Mesodermal cell (in vitro differentiated cells): Measurements from ENCODE around the gene HDHD2.

ENCODE experiments used
- H3K27ac ChIP-seq: 2 replicates; pipeline ENCODE4 v1.7.0; 2013; ENCODE audit warnings: mild to moderate bottlenecking, low read depth, low read length, moderate library complexity; ENCODE audit not compliant: severe bottlenecking
- H3K36me3 ChIP-seq: 2 replicates; pipeline ENCODE4 v1.7.1; 2013; ENCODE audit warnings: mild to moderate bottlenecking, low read length, moderate library complexity; ENCODE audit not compliant: control insufficient read depth, insufficient read depth
- H3K4me1 ChIP-seq: one replicate; pipeline ENCODE4 v1.7.1; 2013; ENCODE audit warnings: mild to moderate bottlenecking, low read length; ENCODE audit not compliant: insufficient read depth, control insufficient read depth, poor library complexity, severe bottlenecking
- H3K4me3 ChIP-seq: 2 replicates; pipeline ENCODE4 v1.7.0; 2013; ENCODE audit warnings: low read length, control low read depth, mild to moderate bottlenecking; ENCODE audit not compliant: insufficient read depth, poor library complexity, severe bottlenecking; ENCODE audit errors: extremely low read depth
- H3K9me3 ChIP-seq: 2 replicates; pipeline ENCODE4 v1.7.1; 2013; ENCODE audit warnings: mild to moderate bottlenecking, low read length, moderate library complexity; ENCODE audit not compliant: control insufficient read depth
- WGBS, 2 experiments: methylation state at CpG; one replicate each; pipeline ENCODE4 v1.1.5; 2013; ENCODE audit warnings: missing lambda C conversion rate in 2 of 2; ENCODE audit not compliant: insufficient coverage in 2 of 2; 5-methylcytosine and 5-hydroxymethylcytosine counted together

HDHD2 gene

DNA sequence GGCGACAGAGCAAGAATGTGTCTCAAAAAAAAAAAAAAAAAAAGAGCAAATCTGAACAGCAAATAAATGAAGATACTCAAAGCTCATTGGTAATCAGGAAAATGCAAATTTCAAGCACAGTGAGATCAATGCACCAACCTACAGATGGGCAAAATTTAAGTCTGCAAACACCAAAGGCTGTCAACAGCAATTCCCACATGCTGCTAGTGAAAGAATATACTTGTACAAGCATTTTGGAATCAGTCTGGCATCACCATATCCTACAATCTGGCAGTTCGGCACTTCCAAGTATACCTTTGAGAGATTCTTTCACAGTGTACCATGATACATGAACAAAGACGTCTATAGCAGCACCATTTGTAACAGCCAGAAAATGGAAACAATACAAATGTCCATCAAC, 4.1 kb downstream of the HDHD2 start:
- Histone ChIP-seq H3K9me3 (no peaks in the 10 kb centered on the region), H3K4me1 (peaks cover 4% of the 10 kb centered on the region), H3K27ac (no peak overlapping the region), H3K4me3 (no peak overlapping the region), H3K36me3 (peaks cover 10% of the 10 kb centered on the region)
- 94% methylated on average over 2 of the region's 3 CpGs; no CpG with 5 or more reads in 1 of the 2 experiments for WGBS, 2 experiments

DNA sequence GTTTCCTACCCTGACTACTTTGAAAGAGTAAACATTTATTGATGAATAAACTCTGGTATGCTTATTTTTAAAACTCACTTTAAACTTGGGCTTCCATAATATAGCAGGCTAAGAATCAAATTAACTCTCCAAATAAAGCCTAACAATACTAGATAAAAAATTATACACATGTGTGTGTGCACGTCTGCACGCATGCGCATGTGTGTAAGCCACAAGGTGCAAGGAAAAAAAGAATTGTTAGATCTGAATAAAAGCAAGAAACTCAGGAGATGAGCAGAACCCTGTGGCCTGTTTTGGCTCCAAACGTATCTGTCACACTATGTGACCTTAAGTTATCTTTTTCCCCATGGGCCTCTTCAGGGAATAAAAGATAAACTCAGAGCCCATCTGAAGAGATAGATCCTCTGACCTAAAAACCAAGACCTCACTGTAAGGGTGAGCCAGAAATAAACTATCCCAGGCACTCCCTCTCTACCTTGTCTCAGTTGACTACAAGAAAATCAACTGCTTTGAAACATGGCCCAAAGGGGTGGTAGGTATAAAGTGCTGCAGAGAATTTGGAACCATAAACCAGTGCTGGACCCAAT, 6.3 kb downstream of the HDHD2 start:
- no peaks in the 10 kb centered on the region for H3K4me1 ChIP-seq
- no peaks in the 10 kb centered on the region for H3K9me3 ChIP-seq
- no peak overlapping the region for H3K4me3 ChIP-seq
- H3K27ac ChIP-seq, result no peak overlapping the region
- peaks cover 15% of the 10 kb centered on the region for H3K36me3 ChIP-seq
- WGBS, 2 experiments, result 94 to 100% methylated on average over 1 to 2 of the region's 4 CpGs

GRCh38 chr18:47143153-47143552, 7.1 kb downstream of the HDHD2 start:
- no peaks in the 10 kb centered on the region for H3K4me1 ChIP-seq
- H3K4me3 ChIP-seq, result no peak overlapping the region
- no peaks in the 10 kb centered on the region for H3K9me3 ChIP-seq
- H3K27ac ChIP-seq, result no peak overlapping the region
- peaks cover 15% of the 10 kb centered on the region for H3K36me3 ChIP-seq
- WGBS, 2 experiments, result 80 to 100% methylated on average over 1 to 2 of the region's 5 CpGs

- Histone ChIP-seq H3K4me1 (no peaks in the 10 kb centered on the region), H3K27ac (no peak overlapping the region), H3K9me3 (no peaks in the 10 kb centered on the region), H3K36me3 (peaks cover 17% of the 10 kb centered on the region), H3K4me3 (no peak overlapping the region)
These were observed 9.0 kb downstream of the HDHD2 start for GRCh38 chr18:47141289-47141688.

DNA sequence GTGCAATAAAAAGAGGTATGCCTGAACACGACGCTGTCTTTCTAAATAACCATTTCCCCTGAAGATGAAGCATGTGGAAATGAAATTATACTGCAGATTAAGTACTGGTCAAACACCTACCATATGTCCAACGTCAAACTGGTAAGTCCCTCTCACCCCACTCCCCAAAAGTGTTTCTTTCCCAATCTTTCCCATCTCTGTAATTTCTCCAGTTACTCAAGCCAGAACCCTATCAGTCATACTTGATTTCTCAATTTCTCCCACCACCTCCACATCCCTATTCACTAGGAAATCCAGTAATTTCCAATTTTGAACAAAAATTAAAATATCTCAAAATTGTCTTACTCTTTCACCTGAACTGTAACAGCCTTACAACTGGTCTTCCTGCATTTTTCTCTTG, 29.2 kb downstream of the HDHD2 start:
- no peak overlapping the region for H3K4me3 ChIP-seq
- no peaks in the 10 kb centered on the region for H3K9me3 ChIP-seq
- H3K27ac ChIP-seq, result no peak overlapping the region
- WGBS, 2 experiments, result 100% methylated on average over 1 of the region's 3 CpGs
- H3K4me1 ChIP-seq, result no peaks in the 10 kb centered on the region
- H3K36me3 ChIP-seq, result peaks cover 19% of the 10 kb centered on the region

GRCh38 chr18:47120428-47120827, 29.9 kb downstream of the HDHD2 start:
- H3K27ac ChIP-seq, result no peak overlapping the region
- H3K36me3 ChIP-seq, result peaks cover 19% of the 10 kb centered on the region
- H3K4me1 ChIP-seq, result no peaks in the 10 kb centered on the region
- no peak overlapping the region for H3K4me3 ChIP-seq
- no CpG with 5 or more reads among the region's 4 CpGs for WGBS, 2 experiments
- no peaks in the 10 kb centered on the region for H3K9me3 ChIP-seq

DNA sequence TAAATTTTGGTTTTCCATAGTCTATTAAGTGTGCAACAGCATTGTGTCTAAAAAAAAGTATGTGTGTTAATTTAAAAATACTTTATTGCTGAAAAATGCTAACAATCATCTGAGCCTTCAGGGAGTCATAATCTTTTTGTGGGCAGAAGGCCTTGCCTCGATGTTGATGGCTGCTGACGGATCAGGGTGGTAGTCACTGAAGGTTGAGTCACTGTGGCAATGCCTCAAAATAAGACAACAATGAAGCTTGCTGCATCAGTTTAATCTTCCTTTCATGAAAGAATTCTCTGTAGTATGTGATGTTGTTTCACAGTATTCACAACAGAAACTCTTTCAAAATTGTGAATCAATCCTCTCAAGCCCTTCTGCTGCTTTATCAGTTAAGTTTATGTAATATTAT, 31.3 kb downstream of the HDHD2 start:
- Histone ChIP-seq H3K4me1 (no peaks in the 10 kb centered on the region), H3K36me3 (peaks cover 29% of the 10 kb centered on the region), H3K4me3 (no peak overlapping the region), H3K27ac (no peak overlapping the region), H3K9me3 (no peaks in the 10 kb centered on the region)
- WGBS, 2 experiments, result 85 to 100% methylated on average over 2 of the region's 2 CpGs

GRCh38 chr18:47115205-47115604, 35.1 kb downstream of the HDHD2 start:
- Histone ChIP-seq H3K36me3 (peaks cover 62% of the 10 kb centered on the region), H3K9me3 (no peaks in the 10 kb centered on the region), H3K27ac (no peak overlapping the region), H3K4me1 (no peaks in the 10 kb centered on the region), H3K4me3 (no peak overlapping the region)
- WGBS, 2 experiments, result 67 to 83% methylated on average over 1 of the region's 2 CpGs

DNA sequence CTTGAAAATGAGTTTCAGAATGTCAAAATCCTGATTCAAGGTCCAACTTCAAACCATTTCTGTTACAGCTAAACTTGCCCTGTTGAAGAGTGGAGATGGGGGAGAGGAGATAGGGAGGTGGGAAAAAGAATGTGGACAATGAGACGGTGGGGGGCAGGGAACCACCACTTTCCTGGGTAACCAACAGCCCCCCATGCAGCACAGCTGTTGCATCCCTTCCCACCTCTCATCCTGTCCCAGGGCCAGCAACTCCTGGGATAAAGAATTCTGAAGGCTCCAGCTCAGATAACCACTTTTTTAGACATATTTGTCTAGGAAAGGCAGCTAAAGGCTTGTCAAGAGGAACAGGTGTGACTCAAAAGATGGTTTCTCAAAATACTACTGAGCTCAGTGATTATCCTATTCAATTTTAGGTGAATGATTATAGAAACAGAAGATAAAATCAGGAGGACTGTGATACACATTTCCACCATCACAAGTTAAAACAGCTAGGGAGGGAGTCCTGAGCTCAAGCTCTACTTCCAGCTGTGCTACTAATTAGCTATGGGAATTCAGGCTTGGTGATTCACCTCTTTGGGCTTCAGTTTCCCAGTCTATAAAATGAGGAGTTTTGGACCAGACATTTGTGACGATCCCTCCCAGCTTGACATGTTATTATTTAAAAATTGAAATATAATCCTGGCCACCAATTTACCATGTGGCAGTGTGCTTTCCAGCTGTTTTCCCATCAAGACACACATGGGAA, 36.3 kb downstream of the HDHD2 start:
- Histone ChIP-seq H3K9me3 (no peaks in the 10 kb centered on the region), H3K4me3 (no peak overlapping the region), H3K4me1 (no peaks in the 10 kb centered on the region), H3K36me3 (peaks cover 58% of the 10 kb centered on the region), H3K27ac (no peak overlapping the region)
- 60% methylated on average over 1 of the region's 2 CpGs; no CpG with 5 or more reads in 1 of the 2 experiments for WGBS, 2 experiments

DNA sequence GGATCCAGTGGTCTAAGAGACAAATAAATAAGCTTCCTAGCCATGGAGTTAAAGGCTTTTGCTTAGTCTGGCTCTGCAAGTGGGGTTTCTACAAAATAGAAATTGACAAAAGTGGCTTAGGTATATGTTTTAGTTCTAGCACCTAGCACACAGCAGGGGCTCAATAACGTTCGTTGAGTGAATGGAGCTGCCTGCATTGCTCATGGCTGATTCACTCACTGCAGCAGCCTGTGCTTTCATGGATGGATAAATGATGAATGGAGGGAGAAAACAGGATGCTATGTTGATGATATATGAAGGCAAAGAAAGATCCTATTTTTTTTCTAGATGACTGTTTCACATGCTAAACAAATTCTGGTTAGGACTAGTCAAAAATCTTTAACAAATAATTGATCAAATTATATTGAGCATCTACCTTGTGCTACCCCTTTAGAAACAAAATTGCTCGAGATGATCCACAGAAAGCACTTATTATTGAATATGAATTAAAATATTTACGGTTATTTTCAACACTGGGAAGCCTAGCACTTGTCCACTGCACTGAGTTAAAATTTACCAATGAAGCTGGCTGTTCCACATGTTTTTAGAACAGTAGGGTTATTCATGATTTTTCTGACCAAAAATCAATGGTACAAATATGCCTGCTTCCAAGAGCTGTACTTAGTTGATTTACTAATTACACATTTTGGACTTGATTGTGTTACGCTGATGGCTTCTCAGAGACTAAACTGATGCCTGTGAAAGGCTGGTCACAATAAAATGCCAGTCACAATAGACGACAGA, 39.6 kb downstream of the HDHD2 start:
- H3K9me3 ChIP-seq, result no peaks in the 10 kb centered on the region
- no peak overlapping the region for H3K27ac ChIP-seq
- no peaks in the 10 kb centered on the region for H3K4me1 ChIP-seq
- 87 to 91% methylated on average over 4 of the region's 6 CpGs for WGBS, 2 experiments
- H3K36me3 ChIP-seq, result peaks cover 64% of the 10 kb centered on the region
- H3K4me3 ChIP-seq, result no peak overlapping the region

DNA sequence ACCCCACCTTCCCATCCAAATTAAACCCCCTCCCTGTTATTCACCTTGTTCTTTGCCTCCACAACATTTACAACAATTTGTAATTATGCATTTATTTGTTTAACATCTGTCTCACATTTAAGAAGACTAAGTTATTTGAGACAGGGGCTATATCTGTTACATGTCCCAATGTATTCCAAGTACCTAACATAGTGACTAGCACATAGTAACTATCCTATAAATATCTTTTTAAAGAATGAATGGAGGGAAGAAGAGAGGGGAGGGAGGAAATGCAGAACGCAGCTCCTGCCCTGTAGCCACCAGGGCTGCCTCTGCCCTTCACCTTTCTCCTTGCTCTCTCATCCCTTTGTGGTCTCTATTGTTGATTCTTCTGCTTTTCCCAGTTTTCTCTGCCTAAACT, 40.6 kb downstream of the HDHD2 start:
- peaks cover 68% of the 10 kb centered on the region for H3K36me3 ChIP-seq

More for the DNA sequence above, 40.6 kb downstream of the HDHD2 start:
- Histone ChIP-seq H3K9me3 (no peaks in the 10 kb centered on the region), H3K4me3 (no peak overlapping the region), H3K27ac (no peak overlapping the region), H3K4me1 (no peaks in the 10 kb centered on the region)
- WGBS, 2 experiments, result no CpG with 5 or more reads among the region's 1 CpG
